Fibroblast of mammary gland (primary cell): ENCODE data around the gene NRG3.

ENCODE experiments used
- DNase-seq: peaks from one replicate; pipeline ENCODE4 v3.0.0-alpha.2; 2010; ENCODE audit warnings: low read depth
- H3K4me3 ChIP-seq: 2 replicates; pipeline ENCODE4 v1.5.1; 2011; ENCODE audit warnings: low read depth, mild to moderate bottlenecking, low read length, moderate library complexity; ENCODE audit not compliant: control insufficient read depth
- TF ChIP-seq, protein P1 (sequence below): conservative IDR thresholded peaks from 2 replicates; pipeline ENCODE4 v1.5.1; 2011; ENCODE audit warnings: low read depth, low read length, inconsistent platforms; ENCODE audit not compliant: control insufficient read depth, insufficient read depth

The NRG3 gene

DNA sequence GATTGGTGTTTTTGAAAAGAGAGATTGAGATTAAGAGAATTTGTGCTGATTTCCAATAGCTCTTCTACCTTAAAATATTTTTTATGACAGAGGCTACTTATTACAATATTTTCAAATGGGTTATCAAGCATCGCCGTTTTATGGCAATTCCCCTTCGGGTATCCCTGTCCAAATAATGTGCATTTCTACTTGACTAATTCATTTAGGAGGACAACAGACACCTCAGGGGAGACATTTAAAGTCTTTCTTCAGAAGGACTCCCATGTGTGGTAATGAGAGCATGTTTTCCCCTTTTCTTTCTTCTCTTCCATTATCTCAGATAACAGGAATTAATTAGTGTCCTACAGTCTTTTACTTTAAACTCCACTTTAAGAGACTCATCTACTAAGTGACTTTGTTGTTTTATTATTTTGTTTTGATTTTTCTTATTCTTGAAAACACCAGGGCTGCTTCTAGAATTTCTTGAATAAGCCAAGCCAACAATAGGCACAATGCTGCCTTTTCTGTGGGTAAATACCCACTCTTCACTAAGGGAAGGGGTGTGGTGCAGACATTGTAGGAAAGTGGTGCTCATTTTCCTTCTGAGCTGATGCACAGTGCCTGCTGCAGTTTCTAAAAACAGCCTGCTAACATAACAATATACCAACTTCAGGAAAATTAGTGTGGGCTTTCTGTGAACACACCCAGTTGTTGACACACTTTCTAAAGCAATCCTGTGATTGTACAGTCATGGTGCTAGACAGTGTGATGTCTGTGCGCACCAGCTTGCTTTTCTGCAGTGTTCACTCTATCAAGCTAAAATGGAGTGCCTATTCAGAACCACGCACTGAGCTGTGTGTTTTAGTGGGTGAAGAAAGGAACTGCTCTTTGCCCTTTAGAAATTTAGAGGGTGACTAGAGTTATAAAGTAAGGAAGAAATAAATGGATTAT lies 597.7 kb downstream of the NRG3 start:
- TF ChIP-seq, protein P1, sequence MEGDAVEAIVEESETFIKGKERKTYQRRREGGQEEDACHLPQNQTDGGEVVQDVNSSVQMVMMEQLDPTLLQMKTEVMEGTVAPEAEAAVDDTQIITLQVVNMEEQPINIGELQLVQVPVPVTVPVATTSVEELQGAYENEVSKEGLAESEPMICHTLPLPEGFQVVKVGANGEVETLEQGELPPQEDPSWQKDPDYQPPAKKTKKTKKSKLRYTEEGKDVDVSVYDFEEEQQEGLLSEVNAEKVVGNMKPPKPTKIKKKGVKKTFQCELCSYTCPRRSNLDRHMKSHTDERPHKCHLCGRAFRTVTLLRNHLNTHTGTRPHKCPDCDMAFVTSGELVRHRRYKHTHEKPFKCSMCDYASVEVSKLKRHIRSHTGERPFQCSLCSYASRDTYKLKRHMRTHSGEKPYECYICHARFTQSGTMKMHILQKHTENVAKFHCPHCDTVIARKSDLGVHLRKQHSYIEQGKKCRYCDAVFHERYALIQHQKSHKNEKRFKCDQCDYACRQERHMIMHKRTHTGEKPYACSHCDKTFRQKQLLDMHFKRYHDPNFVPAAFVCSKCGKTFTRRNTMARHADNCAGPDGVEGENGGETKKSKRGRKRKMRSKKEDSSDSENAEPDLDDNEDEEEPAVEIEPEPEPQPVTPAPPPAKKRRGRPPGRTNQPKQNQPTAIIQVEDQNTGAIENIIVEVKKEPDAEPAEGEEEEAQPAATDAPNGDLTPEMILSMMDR: no peak
- H3K4me3 ChIP-seq: no peak overlapping the region
- no peak for DNase-seq

DNA sequence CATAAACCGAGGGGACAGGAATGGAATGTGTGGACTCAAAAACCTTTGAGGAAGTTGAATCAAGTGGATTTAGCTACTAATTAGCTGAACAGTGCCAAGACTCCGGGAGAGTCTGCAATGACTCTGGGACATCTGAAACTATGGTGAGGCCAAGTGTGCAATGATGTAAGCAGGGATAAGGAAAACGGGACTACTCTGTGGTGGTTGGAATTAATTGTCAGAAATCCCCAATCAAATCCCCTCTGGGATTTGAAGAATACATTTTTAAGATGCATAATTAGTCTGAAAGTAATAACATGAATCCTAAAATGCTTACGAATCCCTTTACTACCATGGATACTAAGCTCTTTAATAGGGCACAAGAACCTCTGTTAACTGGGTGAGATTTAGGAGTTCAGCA lies 602.8 kb downstream of the NRG3 start:
- no peak overlapping the region for H3K4me3 ChIP-seq
- TF ChIP-seq, protein P1: no peak
- no peak for DNase-seq

DNA sequence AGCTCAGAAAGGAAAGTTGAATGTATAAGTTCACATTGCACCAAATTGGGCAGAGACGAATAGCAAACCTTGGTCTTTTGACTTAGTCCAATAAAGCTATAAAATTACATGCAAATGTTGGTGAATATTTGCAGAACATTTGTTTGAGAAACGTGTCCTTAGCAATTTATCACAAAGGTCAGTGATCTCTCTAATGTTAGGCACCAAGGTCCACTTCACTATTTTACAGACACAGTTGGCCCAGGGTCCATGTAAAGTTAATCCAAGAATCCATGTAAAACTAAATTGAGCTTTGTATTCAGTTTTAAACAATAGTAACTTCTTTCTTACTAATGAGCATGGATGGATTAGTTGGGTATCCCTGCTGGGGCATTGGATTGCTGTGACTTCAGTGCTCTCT lies 617.7 kb downstream of the NRG3 start:
- H3K4me3 ChIP-seq: no peak overlapping the region
- TF ChIP-seq, protein P1: no peak
- DNase-seq: no peak

DNA sequence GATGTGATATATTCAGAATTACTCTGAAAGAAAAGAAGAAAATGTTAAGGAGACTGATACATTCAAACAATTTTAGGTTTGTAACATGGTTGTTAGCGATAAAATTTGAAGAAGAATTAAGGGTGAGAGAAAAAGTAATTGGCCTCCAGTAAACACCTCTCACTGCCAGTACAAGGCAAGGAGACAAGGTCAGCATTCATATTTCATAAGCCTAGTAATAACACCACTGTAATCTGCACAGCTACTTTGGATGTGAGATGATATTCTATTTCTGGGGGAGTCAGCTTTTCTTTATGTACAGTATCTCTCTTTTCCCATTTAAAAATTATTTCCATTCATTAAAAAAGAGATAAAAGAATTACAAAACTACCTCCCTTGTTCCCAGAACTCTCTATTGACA lies 621.1 kb downstream of the NRG3 start:
- DNase-seq: no peak
- TF ChIP-seq, protein P1: no peak
- no peak overlapping the region for H3K4me3 ChIP-seq

DNA sequence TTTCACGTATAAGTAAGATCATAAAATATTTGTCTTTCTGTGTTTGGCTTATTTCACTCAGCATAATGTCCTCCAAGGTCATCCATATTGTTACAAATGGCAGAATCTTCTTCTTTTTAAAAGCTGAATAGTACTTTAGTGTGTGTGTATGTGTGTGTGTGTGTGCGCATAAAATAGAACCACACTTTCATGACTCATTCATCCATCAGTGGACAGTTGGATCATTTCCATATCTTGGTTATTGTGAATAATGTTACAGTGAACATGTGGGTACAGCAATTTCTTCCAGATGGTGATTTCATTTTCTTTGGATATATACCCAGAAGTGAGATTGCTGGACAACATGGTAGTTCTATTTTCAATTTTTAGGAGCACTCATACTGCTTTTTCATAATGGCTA lies 622.4 kb downstream of the NRG3 start:
- TF ChIP-seq, protein P1: no peak
- H3K4me3 ChIP-seq: no peak overlapping the region
- peak; percentile 20 for DNase-seq

DNA sequence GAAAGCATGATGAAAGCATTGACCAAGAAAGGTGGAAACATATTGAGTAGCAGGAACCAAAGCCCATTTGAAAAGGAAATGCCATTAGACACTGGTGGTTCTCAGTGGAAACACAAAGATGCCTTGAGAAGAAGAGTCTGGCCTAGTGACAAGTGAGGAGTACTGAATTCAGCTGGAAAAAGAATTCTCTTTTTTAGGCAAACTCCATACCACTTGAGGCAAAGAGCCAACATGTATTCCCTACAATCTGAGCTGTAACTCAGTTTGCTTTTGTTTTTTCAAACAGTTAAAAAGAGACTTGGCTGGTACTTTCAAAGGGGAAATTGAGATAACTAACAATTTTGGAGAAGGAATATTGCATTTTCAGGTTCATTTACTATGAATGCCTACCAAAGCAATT lies 624.0 kb downstream of the NRG3 start:
- DNase-seq: no peak
- TF ChIP-seq, protein P1: no peak

More for the DNA sequence above, 624.0 kb downstream of the NRG3 start:
- H3K4me3 ChIP-seq: no peak overlapping the region
